AG20443 (cell line): ENCODE measurements around the gene RIPK1.

Experiments used
- DNase-seq: peaks from one replicate; pipeline ENCODE4 v3.0.0; 2012; ENCODE audit warnings: low spot score, mixed read lengths

RIPK1 gene

DNA sequence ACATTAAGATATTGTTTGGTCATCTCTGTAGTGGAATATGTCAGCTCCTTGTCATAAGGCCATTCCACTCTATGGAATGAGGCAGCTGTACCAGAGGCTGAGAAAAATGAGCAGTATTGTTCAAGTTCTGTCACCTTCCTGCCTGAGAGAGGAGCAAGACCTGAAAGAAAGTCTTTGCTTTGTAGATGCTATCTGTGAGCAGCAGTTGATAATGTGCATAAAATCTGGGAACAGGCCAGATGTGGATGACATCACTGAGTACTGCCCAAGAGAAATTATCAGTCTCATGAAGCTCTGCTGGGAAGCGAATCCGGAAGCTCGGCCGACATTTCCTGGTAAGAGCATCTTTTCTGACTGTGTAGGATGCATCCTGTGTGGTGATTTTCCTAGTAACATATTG, 16.8 kb downstream of the RIPK1 start:
- no peak for DNase-seq

DNA sequence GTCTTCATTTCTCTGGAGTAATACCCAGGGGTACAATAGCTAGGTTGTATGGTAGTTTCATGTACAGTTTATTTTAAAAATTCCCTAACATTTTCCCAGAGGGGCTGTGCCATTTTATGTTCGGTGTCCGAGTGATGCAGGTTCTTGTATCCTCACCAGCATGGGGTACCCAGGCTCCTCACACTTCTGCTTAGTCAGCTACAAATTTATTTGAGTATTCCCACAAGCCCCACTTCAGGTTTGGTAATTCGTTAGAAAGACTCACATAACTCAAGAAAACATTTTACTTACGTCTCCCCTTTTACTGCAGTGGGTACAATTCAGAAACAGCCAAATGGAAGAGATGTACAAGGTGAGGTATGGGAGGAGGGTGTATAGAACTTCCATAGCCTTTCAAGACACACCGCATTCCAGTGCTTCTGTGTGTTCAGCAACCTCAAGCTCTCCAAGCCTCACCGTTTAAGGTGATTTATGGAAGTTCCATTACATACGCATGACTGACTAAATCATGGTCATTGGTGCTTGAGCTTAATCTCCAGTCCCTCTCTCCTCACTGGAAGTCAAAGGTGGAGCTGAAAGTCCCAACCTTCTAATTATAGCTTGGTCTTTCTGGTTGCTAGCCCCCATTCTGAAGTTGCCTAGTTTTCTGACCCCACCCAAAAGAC, 18.1 kb downstream of the RIPK1 start:
- no peak for DNase-seq

DNA sequence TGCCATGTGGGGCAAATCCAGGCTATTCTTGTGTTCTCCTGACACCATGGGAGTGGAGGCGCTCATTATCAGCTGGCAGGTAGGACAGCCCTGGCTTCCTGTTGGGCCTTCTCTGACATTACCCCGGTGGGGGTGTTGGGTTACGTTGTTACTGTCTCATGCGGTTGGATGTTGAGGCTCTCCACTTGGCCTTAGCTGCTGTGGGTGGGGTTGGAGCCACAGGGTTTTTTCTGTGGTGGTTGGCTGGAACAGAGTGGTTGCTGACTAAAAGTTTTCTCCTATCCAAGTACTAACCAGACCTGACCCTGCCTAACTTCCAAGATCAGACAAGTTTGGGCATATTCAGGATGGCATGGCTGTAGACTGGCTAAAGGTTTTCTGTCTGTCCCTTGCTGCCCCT, 20.2 kb downstream of the RIPK1 start:
- DNase-seq: peak; percentile 82

- peak; percentile 56 for DNase-seq
Measured at GRCh38 chr6:3088968-3089367, 20.7 kb downstream of the RIPK1 start.

GRCh38 chr6:3090013-3090412, 21.7 kb downstream of the RIPK1 start:
- DNase-seq: peak; percentile 12

GRCh38 chr6:3094815-3095214, 26.5 kb downstream of the RIPK1 start:
- no peak for DNase-seq

DNA sequence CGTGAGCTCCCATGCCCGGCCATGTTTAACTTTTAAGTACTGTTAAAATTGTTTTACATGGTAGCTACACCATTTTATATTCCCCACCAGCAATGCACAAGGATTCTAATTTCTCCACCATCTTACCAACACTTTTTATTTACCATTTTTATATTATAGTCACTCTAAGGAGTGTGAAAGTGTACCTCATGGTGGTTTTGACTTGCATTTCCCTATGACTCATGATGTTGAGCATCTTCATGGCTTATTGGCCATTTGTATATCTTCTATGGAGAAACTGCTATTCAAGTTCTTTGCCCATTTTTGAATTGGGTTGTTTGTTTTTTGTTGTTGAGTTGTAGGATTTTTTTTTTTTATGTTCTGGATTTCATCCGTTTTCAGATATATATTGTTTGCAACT, 34.6 kb downstream of the RIPK1 start:
- no peak for DNase-seq

GRCh38 chr6:3108746-3109414, 40.6 kb downstream of the RIPK1 start:
- DNase-seq: no peak

DNA sequence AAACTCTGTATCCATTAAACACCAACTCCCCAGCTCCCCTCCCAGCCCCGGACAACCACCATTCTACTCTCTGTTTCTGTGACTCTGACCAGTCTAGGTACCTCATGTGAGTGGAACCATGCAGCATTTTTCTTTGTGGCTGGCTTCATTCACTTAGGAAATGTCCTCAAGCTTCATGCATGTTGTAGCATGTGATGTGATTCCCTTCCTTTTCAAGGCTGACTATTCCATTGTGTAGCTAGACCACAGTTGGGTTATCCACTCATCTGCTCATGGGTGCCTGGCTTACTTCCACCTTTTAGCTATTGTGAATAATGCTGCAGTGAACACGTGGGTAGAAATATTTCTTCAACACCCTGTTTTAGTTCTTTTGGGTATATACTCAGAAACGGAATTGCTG, 41.5 kb downstream of the RIPK1 start:
- no peak for DNase-seq

- DNase-seq: no peak
Measured at GRCh38 chr6:3114377-3114776, 46.1 kb downstream of the RIPK1 start.

DNA sequence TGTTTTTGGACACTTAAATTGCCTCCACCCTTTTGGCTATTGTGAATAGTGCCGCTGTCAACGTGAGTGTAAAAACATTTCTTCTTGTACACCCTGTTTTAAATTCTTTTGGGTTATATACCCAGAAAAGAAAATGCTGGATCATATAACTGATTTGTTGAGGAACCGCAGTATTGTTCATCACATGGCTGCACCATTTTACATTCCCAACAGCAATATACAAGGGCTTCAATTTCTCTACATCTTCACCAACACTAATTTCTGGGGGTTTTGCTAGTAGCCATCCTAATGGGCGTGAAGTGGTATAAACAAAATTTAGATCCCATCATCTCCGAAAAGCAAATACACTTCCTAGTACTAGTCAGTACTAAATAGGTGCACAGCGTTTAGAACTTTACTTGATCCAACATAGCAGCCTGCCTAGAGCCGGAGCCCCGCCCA, 49.6 kb downstream of the RIPK1 start:
- DNase-seq: no peak

DNA sequence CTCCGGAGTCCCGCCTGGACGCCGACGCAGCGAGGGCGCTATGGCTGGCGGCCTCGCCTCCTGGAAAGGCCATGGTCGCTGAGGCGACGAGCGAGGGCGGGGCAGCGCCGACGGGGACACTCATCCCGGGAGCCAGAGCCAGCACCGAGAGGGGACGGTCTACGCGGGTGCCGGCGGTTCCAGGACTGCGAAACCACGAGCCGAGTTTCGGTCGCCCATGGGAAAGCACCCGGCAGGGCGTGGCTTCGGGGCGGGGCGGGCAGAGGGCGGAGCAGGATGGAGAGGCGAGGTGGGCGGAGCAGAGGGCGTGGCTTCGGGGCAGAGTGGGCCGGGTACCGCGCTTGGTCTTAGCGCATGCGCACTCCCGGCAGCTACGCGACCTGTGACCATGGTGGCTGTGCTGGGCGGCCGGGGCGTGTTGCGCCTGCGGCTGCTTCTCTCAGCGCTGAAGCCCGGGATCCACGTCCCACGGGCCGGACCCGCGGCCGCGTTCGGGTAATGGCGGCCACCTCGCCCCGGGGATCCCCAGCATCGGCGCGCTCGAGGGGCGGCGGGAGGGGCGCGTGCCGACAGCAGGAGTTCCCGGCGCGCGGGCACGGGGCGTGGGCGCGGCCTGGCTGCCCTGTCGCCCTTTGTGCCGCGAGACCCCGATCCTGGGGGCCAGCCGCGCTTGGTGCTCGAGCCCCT, 50.2 kb downstream of the RIPK1 start, which contains the start of gene BPHL:
TSS of gene BPHL (plus strand) at position 359 of the 687 bp plus-strand sequence. CDS start at position 389, 30 bp downstream.
- peak; percentile 100 for DNase-seq

DNA sequence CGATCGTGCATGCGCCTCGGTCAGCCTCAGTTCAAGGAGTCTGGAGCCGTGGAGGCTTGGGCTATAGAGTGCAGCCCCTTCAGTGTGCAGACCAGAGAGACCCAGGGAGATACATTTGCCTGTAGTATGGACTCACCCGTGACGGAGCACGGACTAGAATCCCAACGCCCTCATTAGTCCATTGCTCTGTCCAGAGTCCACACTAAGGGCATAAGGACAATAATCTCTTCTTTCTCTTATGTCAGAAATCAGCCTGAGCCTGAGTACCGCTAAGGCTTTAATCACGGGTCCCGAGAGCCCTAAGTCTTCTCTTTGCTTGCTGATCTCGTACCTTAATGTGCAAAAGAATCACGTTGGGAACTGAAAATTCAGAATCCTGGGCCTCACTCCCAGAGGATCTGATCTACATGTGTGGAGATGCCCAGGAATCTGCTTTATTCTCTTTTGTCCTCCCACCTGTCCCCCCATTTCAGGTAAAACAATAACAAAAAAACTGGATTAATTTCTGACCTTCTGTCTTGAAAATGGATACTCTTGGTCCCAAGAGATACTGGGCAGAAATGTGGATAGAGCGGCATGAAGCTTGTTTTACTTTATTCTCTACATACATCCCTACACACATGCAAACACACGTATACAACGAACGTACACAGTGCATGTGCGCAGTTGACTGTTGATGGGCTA, 50.9 kb downstream of the RIPK1 start:
- peak; percentile 55 for DNase-seq

DNA sequence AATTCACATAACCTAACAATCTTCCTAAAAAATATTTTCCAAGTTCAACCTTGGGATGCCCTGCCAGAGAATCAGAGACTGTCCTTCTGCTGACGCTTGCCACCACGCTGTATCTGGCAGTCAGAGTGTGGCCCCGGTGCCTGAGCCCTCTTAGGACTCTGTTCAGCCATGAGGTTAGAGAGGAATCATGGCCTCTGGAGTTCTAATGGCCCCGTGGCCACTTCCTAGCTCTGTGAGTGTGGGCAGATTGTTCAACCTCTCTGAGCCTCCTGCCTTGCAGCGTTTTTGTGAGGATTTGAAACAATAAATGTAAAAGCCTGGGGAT, 52.4 kb downstream of the RIPK1 start:
- DNase-seq: no peak

DNA sequence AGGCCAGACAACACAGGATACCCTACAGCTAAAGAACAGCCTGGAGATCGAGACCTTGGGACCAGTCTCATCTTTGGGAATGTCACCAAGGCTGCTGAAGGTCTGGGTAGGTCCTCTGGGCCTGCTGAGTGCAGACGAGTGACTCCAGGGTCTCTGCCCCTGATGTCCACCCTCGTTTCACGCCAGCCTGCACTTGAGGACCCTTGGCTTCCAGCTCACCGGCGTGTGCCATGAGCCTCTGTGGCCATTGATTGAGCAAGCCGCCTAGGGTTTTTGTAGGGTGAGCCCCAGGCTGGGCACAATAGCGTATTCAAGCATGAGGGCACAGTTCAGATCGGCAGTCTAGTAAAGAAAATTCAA, 54.5 kb downstream of the RIPK1 start:
- DNase-seq: no peak

DNA sequence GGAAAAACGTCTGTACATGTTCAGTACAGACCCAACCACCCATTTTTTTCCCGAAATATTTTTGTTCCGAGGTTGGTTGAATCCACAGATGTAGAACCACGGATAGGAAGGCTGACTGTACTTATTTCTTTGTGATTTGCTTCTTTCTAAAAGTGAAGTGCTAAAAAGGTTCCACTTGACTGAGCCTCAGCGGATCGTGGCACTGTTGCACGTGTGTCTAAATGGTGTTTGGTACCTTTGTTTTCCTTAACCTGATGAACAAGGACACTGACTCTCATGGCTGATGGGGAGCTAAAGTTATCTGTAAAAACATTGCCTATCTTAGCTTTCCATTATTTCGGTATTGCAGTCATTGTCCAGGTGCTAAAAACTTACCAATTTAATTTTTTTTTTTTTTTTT, 56.4 kb downstream of the RIPK1 start:
- DNase-seq: no peak

DNA sequence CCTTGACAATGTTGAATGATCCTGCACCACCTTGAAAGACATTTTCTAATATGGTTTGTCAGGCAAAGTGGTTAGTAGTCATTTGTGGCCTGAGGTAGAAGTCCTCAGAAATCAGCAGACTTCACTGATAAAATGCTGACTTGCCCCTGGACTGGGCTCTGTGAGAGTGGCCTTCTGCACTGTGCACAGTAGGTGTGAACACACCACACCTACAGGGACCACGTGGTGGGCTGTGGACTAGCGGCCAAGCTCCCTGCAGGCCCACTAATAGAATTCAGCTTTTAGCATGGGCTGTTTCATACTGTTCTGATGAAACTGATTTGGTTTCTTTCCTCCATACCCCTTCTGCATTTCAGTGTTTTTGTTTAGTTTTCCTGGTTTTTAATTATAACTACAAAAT, 57.5 kb downstream of the RIPK1 start:
- no peak for DNase-seq

DNA sequence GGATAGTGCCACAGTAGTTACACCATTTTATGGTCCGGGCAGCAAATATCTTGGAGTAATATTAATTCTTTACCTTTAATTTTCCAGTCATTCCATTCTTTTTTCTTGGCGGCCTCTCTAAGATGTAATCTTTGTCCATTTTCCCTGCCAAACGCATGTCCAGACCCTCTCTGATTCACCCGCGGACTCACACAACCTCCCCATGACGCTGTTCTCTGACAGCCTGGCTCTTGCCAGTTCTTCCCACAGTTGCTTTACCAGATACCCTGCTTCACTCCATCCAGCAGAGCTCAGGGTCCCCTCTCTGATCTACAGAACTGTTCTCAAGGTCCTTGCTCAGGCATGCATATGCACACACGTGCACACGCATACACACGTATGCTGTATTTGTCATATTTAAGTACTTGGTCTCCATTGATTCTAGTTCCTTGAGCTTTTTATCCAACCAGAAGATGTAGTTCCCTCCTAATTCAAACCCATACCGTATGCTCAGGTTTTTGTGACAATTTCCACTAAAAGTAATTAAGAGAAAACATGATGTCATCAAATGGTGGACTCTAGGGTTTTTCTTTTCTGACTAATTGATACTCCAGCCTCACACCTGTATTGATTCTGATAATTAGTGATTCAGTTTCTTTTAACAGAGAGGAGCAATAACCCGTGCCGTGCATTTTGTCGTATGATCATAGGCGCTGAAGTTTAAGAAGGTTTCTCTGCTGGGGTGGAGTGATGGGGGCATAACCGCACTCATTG, 60.2 kb downstream of the RIPK1 start:
- DNase-seq: no peak

- no peak for DNase-seq
Measured at GRCh38 chr6:3131695-3132094, 63.4 kb downstream of the RIPK1 start.

- no peak for DNase-seq
Measured at GRCh38 chr6:3133515-3133914, 65.2 kb downstream of the RIPK1 start.

DNA sequence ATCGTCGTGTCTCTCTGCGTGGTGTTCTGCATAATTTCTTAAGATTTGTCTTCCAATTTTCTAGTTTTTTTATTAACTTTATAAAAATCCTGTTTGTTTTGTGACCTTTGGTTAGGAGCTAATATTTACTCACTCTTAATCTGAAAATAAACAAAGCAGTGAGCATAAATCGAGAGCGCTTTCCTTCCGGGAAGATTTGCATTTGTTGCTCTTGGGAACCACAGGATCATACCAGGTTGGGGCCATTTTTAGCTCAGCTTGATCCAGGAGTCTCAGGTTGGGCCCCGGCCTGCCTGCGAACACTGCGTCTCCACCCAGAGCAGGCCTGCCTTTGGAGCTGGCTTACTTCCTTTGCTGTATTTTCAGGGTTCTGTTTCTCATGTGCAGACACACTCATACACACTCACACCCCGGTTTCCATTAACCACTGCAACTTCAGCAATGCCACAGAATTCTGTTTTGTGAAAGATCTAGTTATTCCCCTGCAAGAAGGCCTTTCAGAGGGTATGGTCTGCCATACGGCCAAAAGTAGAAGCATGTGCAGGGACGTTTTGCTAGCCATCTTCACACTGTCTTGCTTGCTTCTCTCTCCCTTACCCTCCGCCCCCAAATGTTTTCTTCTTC, 67.5 kb downstream of the RIPK1 start:
- DNase-seq: no peak
